ENCODE data around the gene FHL2. TPM values are rescaled to one million over a fixed set of nuclear protein-coding genes. Genes with fewer than 3 reads are reported as not detected.

The FHL2 gene
- total RNA-seq, 2 donors from 2014 or later = 77.6 to 107 TPM

GRCh38 chr2:105339414-105339813 is 59.4 kb downstream of the FHL2 start:
- no peaks in the 10 kb centered on the region for H3K27me3 ChIP-seq (replicated peaks; ENCODE audit: insufficient read depth)
- H3K9me3 ChIP-seq = no peaks in the 10 kb centered on the region
- no peak for DNase-seq (ENCODE audit: low spot score)
- TF ChIP-seq CTCF (IDR thresholded peaks at IDR 0.05) = no peak
- H3K27ac ChIP-seq = no peak overlapping the region
- H3K36me3 ChIP-seq = peaks cover 27% of the 10 kb centered on the region
- no peak overlapping the region for H3K4me3 ChIP-seq
- H3K4me1 ChIP-seq (ENCODE audit: control insufficient read depth in 1 of 2, low read depth in 2 of 2) = peaks cover 6 to 21% of the 10 kb centered on the region in 2 donors
- ATAC-seq (ENCODE audit: insufficient number of reproducible peaks, low FRiP score, low read depth) = no peak

GRCh38 chr2:105338020-105338385 is 60.8 kb downstream of the FHL2 start:
- Histone ChIP-seq H3K4me3 (peak overlapping the region; percentile 92), H3K36me3 (peaks cover 23% of the 10 kb centered on the region), H3K4me1 (ENCODE audit: control insufficient read depth in 1 of 2, low read depth in 2 of 2) (peaks cover 6 to 21% of the 10 kb centered on the region in 2 donors), H3K9me3 (no peaks in the 10 kb centered on the region), H3K27ac (peak overlapping the region; percentile 95 to 96), H3K27me3 (replicated peaks; ENCODE audit: insufficient read depth) (no peaks in the 10 kb centered on the region)
- DNase-seq (ENCODE audit: low spot score) (no peak), ATAC-seq (ENCODE audit: insufficient number of reproducible peaks, low FRiP score, low read depth) (no peak)
- TF ChIP-seq CTCF (IDR thresholded peaks at IDR 0.05) = no peak

- Histone ChIP-seq H3K4me3 (peak within 1 kb of the TSS; percentile 92), H3K9me3 (no peaks in the 10 kb centered on the region), H3K36me3 (peaks cover 19% of the 10 kb centered on the region), H3K27ac (peak within 1 kb of the TSS; percentile 95 to 96), H3K27me3 (replicated peaks; ENCODE audit: insufficient read depth) (no peaks in the 10 kb centered on the region), H3K4me1 (ENCODE audit: control insufficient read depth in 1 of 2, low read depth in 2 of 2) (peaks cover 6 to 21% of the 10 kb centered on the region in 2 donors)
- TF ChIP-seq CTCF (IDR thresholded peaks at IDR 0.05) = no peak
- DNase-seq (ENCODE audit: low spot score) (peak; percentile 57), ATAC-seq (ENCODE audit: insufficient number of reproducible peaks, low FRiP score, low read depth) (peak; percentile 81)
Measured at GRCh38 chr2:105337122-105338019, 61.5 kb downstream of the FHL2 start, which contains the start of gene C2orf49. C2orf49 (plus strand) TSS chr2:105337540; CDS start chr2:105337588, 48 bp downstream.

GRCh38 chr2:105336786-105337121 is 62.1 kb downstream of the FHL2 start:
- Histone ChIP-seq H3K27me3 (replicated peaks; ENCODE audit: insufficient read depth) (no peaks in the 10 kb centered on the region), H3K4me1 (ENCODE audit: control insufficient read depth in 1 of 2, low read depth in 2 of 2) (peaks cover 6 to 21% of the 10 kb centered on the region in 2 donors), H3K9me3 (no peaks in the 10 kb centered on the region), H3K36me3 (peaks cover 14% of the 10 kb centered on the region), H3K4me3 (peak overlapping the region; percentile 92), H3K27ac (peak overlapping the region; percentile 95 to 96)
- no peak for DNase-seq (ENCODE audit: low spot score)
- no peak for TF ChIP-seq CTCF (IDR thresholded peaks at IDR 0.05)
- ATAC-seq (ENCODE audit: insufficient number of reproducible peaks, low FRiP score, low read depth) = no peak

- no peak for DNase-seq (ENCODE audit: low spot score)
- Histone ChIP-seq H3K9me3 (no peaks in the 10 kb centered on the region), H3K36me3 (peaks cover 4% of the 10 kb centered on the region), H3K27me3 (replicated peaks; ENCODE audit: insufficient read depth) (no peaks in the 10 kb centered on the region), H3K4me3 (no peak overlapping the region), H3K4me1 (ENCODE audit: control insufficient read depth in 1 of 2, low read depth in 2 of 2) (peaks cover 6 to 25% of the 10 kb centered on the region in 2 donors), H3K27ac (no peak overlapping the region)
- ATAC-seq (ENCODE audit: insufficient number of reproducible peaks, low FRiP score, low read depth) = no peak
- TF ChIP-seq CTCF (IDR thresholded peaks at IDR 0.05) = no peak
Measured at GRCh38 chr2:105335469-105335868, 63.4 kb downstream of the FHL2 start.
